Activated naive CD8-positive, alpha-beta T cell treated with anti-CD3 and anti-CD28 coated beads, Interleukin-2, amount 10 ng/mL, durations not matched to agents 7 days and 5 days (primary cell): ENCODE data around the gene SLC16A4. TPM values are rescaled to one million over a fixed set of nuclear protein-coding genes. Genes with fewer than 3 reads are reported as not detected.
"Not testable (repeated sequence)": the region's sequence is repeated elsewhere in the genome, so short reads cannot be mapped to it uniquely, and the experiment has no call there.

ENCODE experiments used
- ATAC-seq: fragments of 150-1000 bp; cut with Tn5 transposase; one replicate; pipeline ENCODE4 v1.10.0; 2021; ENCODE audit warnings: low read depth, moderate library complexity
- POLR2A ChIA-PET: fragments of 350-600 bp; sonication (Branson Sonifier 250); formaldehyde crosslinking; loops from one replicate; lab custom pipeline; 2021; ENCODE audit warnings: antibody characterized with exemption; lab: Charles Lee
- DNase-seq: peaks from one replicate; pipeline ENCODE4 v3.0.0; 2021
- H3K27ac Mint-ChIP-seq: one replicate; pipeline ENCODE4 v1.8.0; 2022; ENCODE audit warnings: mild to moderate bottlenecking, mixed read lengths
- H3K27me3 Mint-ChIP-seq: one replicate; pipeline ENCODE4 v1.8.0; 2022; ENCODE audit warnings: mild to moderate bottlenecking, moderate library complexity, mixed read lengths
- H3K36me3 Mint-ChIP-seq: one replicate; pipeline ENCODE4 v1.8.0; 2021; ENCODE audit warnings: mild to moderate bottlenecking, mixed read lengths
- H3K4me1 Mint-ChIP-seq: one replicate; pipeline ENCODE4 v1.8.0; 2021; ENCODE audit warnings: mixed read lengths
- H3K4me3 Mint-ChIP-seq: one replicate; pipeline ENCODE4 v1.8.0; 2022; ENCODE audit warnings: mild to moderate bottlenecking, moderate library complexity, mixed read lengths
- H3K9me3 Mint-ChIP-seq: one replicate; pipeline ENCODE4 v1.8.0; 2021; ENCODE audit warnings: mixed read lengths
- total RNA-seq, 2 experiments: library from RNA; stranded (reverse); gene quantifications; one replicate each; pipeline ENCODE4 v1.2.3, GENCODE V29; 2021

Gene SLC16A4
- total RNA-seq, 2 experiments from 2014 or later = 0.23 to 0.33 TPM

- ATAC-seq = no peak
- Mint-ChIP-seq H3K36me3 (peaks cover 11% of the 10 kb centered on the region), H3K4me3 (no peak overlapping the region), H3K4me1 (peaks cover 15% of the 10 kb centered on the region), H3K27ac (no peak overlapping the region), H3K27me3 (no peaks in the 10 kb centered on the region), H3K9me3 (no peaks in the 10 kb centered on the region)
- POLR2A ChIA-PET = interaction anchor here (0.6 to 5.3 kb wide), 2 partner anchors 21 to 66 kb away, joined by 4 to 56 read pairs; partner anchors contain the start of gene RBM15
- no peak for DNase-seq
Observed at GRCh38 chr1:110404401-110404800, 13.6 kb upstream of the SLC16A4 start.

GRCh38 chr1:110403805-110404204, 13.0 kb upstream of the SLC16A4 start:
- Mint-ChIP-seq H3K27ac (no peak overlapping the region), H3K9me3 (no peaks in the 10 kb centered on the region), H3K4me1 (peaks cover 12% of the 10 kb centered on the region), H3K27me3 (no peaks in the 10 kb centered on the region), H3K4me3 (no peak overlapping the region), H3K36me3 (peaks cover 11% of the 10 kb centered on the region)
- no peak for ATAC-seq
- DNase-seq = no peak
- POLR2A ChIA-PET = interaction anchor here (0.6 to 0.7 kb wide), 2 partner anchors 20 to 65 kb away, joined by 3 to 4 read pairs; no protein-coding TSS in a partner anchor

GRCh38 chr1:110396259-110396958, 5.6 kb upstream of the SLC16A4 start:
- H3K27me3 Mint-ChIP-seq, H3K9me3 Mint-ChIP-seq, ATAC-seq, H3K4me3 Mint-ChIP-seq, H3K4me1 Mint-ChIP-seq, POLR2A ChIA-PET, DNase-seq, H3K27ac Mint-ChIP-seq: not testable (repeated sequence)
- peaks cover 22% of the 10 kb centered on the region for H3K36me3 Mint-ChIP-seq

GRCh38 chr1:110394493-110394820, 3.6 kb upstream of the SLC16A4 start:
- Mint-ChIP-seq H3K9me3 (no peaks in the 10 kb centered on the region), H3K4me3 (no peak overlapping the region), H3K36me3 (peaks cover 18% of the 10 kb centered on the region), H3K27me3 (no peaks in the 10 kb centered on the region), H3K4me1 (peaks cover 6% of the 10 kb centered on the region), H3K27ac (no peak overlapping the region)
- DNase-seq (no peak), ATAC-seq (no peak)
- POLR2A ChIA-PET = no interaction called here

- DNase-seq (no peak), ATAC-seq (no peak)
- no peaks in the 10 kb centered on the region for H3K27me3 Mint-ChIP-seq
- H3K36me3 Mint-ChIP-seq = peaks cover 18% of the 10 kb centered on the region
- POLR2A ChIA-PET = no interaction called here
- peaks cover 6% of the 10 kb centered on the region for H3K4me1 Mint-ChIP-seq
- H3K9me3 Mint-ChIP-seq = no peaks in the 10 kb centered on the region
- no peak overlapping the region for H3K4me3 Mint-ChIP-seq
- no peak overlapping the region for H3K27ac Mint-ChIP-seq
Observed at GRCh38 chr1:110393691-110394492, 3.1 kb upstream of the SLC16A4 start.

- ATAC-seq = no peak
- POLR2A ChIA-PET = interaction anchor here (0.6 kb wide), 1 partner anchor 39 kb away, joined by 3 read pairs; no protein-coding TSS in a partner anchor
- no peak overlapping the region for H3K4me3 Mint-ChIP-seq
- H3K9me3 Mint-ChIP-seq = no peaks in the 10 kb centered on the region
- H3K36me3 Mint-ChIP-seq = peaks cover 17% of the 10 kb centered on the region
- no peaks in the 10 kb centered on the region for H3K27me3 Mint-ChIP-seq
- no peak for DNase-seq
- H3K27ac Mint-ChIP-seq = no peak overlapping the region
- H3K4me1 Mint-ChIP-seq = peaks cover 6% of the 10 kb centered on the region
Observed at GRCh38 chr1:110393286-110393685, 2.5 kb upstream of the SLC16A4 start.

GRCh38 chr1:110390096-110390495, 730 bp downstream of the SLC16A4 start:
- Mint-ChIP-seq H3K27me3 (no peaks in the 10 kb centered on the region), H3K9me3 (no peaks in the 10 kb centered on the region), H3K27ac (no peak overlapping the region), H3K36me3 (peaks cover 10% of the 10 kb centered on the region), H3K4me1 (peaks cover 1% of the 10 kb centered on the region), H3K4me3 (no peak overlapping the region)
- no peak for DNase-seq
- POLR2A ChIA-PET = no interaction called here
- no peak for ATAC-seq

GRCh38 chr1:110387048-110387754, 3.6 kb downstream of the SLC16A4 start:
- ATAC-seq = no peak
- no peak overlapping the region for H3K27ac Mint-ChIP-seq
- peaks cover 12% of the 10 kb centered on the region for H3K4me1 Mint-ChIP-seq
- DNase-seq = no peak
- POLR2A ChIA-PET = no interaction called here
- H3K9me3 Mint-ChIP-seq = no peaks in the 10 kb centered on the region
- H3K27me3 Mint-ChIP-seq = no peaks in the 10 kb centered on the region
- no peak overlapping the region for H3K4me3 Mint-ChIP-seq
- peaks cover 11% of the 10 kb centered on the region for H3K36me3 Mint-ChIP-seq

GRCh38 chr1:110385369-110385768, 5.5 kb downstream of the SLC16A4 start:
- no peak overlapping the region for H3K4me3 Mint-ChIP-seq
- ATAC-seq (no peak), DNase-seq (no peak)
- H3K27me3 Mint-ChIP-seq = no peaks in the 10 kb centered on the region
- peaks cover 11% of the 10 kb centered on the region for H3K4me1 Mint-ChIP-seq
- H3K27ac Mint-ChIP-seq = no peak overlapping the region
- peaks cover 11% of the 10 kb centered on the region for H3K36me3 Mint-ChIP-seq
- no peaks in the 10 kb centered on the region for H3K9me3 Mint-ChIP-seq
- POLR2A ChIA-PET = no interaction called here

GRCh38 chr1:110384581-110385321, 6.1 kb downstream of the SLC16A4 start:
- Mint-ChIP-seq H3K36me3 (peaks cover 15% of the 10 kb centered on the region), H3K4me1 (peaks cover 12% of the 10 kb centered on the region), H3K27me3 (no peaks in the 10 kb centered on the region), H3K9me3 (no peaks in the 10 kb centered on the region), H3K27ac (peak overlapping the region; percentile 54), H3K4me3 (no peak overlapping the region)
- DNase-seq (no peak), ATAC-seq (no peak)
- POLR2A ChIA-PET = interaction anchor here (2.0 kb wide), 1 partner anchor 45 kb away, joined by 11 read pairs; the partner anchor contains the start of gene RBM15

- DNase-seq (no peak), ATAC-seq (peak; percentile 42)
- POLR2A ChIA-PET = interaction anchor here (0.6 to 2.0 kb wide), 4 partner anchors 21 to 249 kb away, joined by 3 to 11 read pairs (median 4); partner anchors contain the start of gene RBM15
- Mint-ChIP-seq H3K4me3 (peak overlapping the region; percentile 47), H3K36me3 (peaks cover 22% of the 10 kb centered on the region), H3K27me3 (no peaks in the 10 kb centered on the region), H3K27ac (peak overlapping the region; percentile 76), H3K9me3 (no peaks in the 10 kb centered on the region), H3K4me1 (peaks cover 12% of the 10 kb centered on the region)
Observed at GRCh38 chr1:110383251-110383990, 7.4 kb downstream of the SLC16A4 start.

GRCh38 chr1:110380672-110381283, 10.0 kb downstream of the SLC16A4 start:
- Mint-ChIP-seq H3K4me3 (no peak overlapping the region), H3K9me3 (no peaks in the 10 kb centered on the region), H3K36me3 (peaks cover 28% of the 10 kb centered on the region), H3K4me1 (peaks cover 12% of the 10 kb centered on the region), H3K27ac (no peak overlapping the region), H3K27me3 (no peaks in the 10 kb centered on the region)
- POLR2A ChIA-PET = interaction anchor here (1.5 kb wide), 1 partner anchor 43 kb away, joined by 4 read pairs; no protein-coding TSS in a partner anchor
- DNase-seq (no peak), ATAC-seq (no peak)
